MG63 (cell line): Measurements from ENCODE around the gene ZBTB8OS. TPM values are rescaled to one million over a fixed set of nuclear protein-coding genes. Genes with fewer than 3 reads are reported as not detected.

ENCODE experiments used
- total RNA-seq: library from RNA; depleted of rRNA; stranded (reverse); fragments of >200 nt; shearing (Covaris generic); gene quantifications from 2 replicates; pipeline ENCODE4 v1.2.3, GENCODE V29; 2014; ENCODE audit warnings: low replicate concordance; rRNA removed

Gene ZBTB8OS
- total RNA-seq, 1 experiment from 2014 or later: 47.2 TPM

Other genes starting within 250 kb of the ZBTB8OS start
- not detected in 2 replicates for gene ZBTB8B, start 185.5 kb downstream of the ZBTB8OS start, total RNA-seq
- 2.6 and 3.2 TPM in 2 replicates for gene ZBTB8A, start 111.1 kb downstream of the ZBTB8OS start, total RNA-seq
- 141 and 162 TPM in 2 replicates for gene RBBP4, start 658 bp upstream of the ZBTB8OS start, total RNA-seq
- 50.0 and 51.2 TPM in 2 replicates for gene SYNC, start 52.2 kb upstream of the ZBTB8OS start, total RNA-seq
- 95.0 and 160 TPM in 2 replicates for gene YARS1, start 166.8 kb upstream of the ZBTB8OS start, total RNA-seq
- gene S100PBP, start 167.1 kb upstream of the ZBTB8OS start, total RNA-seq: 28.5 and 38.5 TPM in 2 replicates
- 0.23 TPM in 1 of 2 replicates, not detected in the other for gene FNDC5, start 220.4 kb upstream of the ZBTB8OS start, total RNA-seq
- gene HPCA, start 235.9 kb upstream of the ZBTB8OS start, total RNA-seq: not detected in 2 replicates